Esophagus squamous epithelium (tissue), 4 donors: ENCODE measurements around the gene ADAMTS1.

Experiments used
- POLR2A ChIP-seq, 4 donors: fragments of 450-650 bp; IDR thresholded peaks; one replicate each; pipeline ENCODE4 v1.6.1; 2017; ENCODE audit warnings: antibody characterized with exemption in 4 of 4, mild to moderate bottlenecking in 4 of 4, moderate library complexity in 3 of 4
- TF ChIP-seq, protein P1 (sequence below), 6 experiments: fragments of 450-650 bp in 4 of 6; fragments of 200-600 bp in 2 of 6; sonication (generic) in 2 of 6; IDR thresholded peaks; one replicate each; pipeline ENCODE4 v1.5.1; 2016 to 2019; ENCODE audit warnings: antibody characterized with exemption in 6 of 6, mild to moderate bottlenecking in 4 of 6, moderate library complexity in 4 of 6

DNA sequence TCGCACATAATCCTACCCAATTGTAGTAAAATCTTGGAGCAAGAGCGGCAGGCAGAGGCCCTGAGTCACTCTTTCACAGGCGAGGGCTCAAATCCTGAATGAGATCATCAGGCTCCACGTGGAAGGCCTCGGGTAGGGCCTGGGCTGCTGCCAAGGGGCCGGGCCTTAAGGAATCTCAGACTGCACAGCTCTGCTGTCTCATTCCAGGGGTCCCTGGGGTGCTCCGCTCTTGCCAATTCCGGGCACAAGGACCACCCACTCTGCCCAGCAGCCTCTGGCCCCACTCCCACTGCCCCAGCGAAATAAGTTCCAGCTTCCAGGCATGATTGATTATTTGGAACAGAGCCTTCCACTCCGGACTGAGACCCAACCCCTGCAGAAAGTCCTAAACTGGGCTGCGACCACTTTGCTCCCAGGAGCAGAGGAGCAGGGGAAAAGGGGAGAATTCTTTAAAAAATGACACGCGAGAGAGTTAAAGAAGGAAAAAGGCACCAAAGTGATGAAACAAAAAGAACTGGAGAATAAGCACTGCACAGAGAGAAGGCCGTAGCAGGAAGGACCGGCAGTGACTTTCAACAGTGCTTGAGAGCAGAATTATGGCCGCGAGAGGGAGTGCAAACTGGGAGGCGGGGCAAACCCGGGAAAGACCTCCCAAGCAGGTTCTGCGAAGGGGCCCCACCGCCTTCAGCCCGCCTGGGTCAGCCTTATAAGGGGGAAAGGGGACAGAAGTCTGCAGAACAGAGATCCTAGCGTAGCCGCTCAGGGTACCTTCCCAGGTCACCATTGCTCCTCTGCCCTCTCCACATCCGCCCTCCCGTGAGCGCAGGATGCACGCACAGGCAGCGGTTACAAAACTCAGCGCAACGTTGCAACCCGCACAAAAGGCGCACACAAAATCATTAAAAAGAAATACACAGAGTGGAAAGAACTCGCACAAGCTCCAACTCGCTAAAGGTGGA, 2.0 kb downstream of the ADAMTS1 start:
- TF ChIP-seq POLR2A (IDR thresholded peaks at IDR 0.05), result peak in 3 of 4 donors; percentile 7 to 43 (median 12)
- TF ChIP-seq, protein P1, sequence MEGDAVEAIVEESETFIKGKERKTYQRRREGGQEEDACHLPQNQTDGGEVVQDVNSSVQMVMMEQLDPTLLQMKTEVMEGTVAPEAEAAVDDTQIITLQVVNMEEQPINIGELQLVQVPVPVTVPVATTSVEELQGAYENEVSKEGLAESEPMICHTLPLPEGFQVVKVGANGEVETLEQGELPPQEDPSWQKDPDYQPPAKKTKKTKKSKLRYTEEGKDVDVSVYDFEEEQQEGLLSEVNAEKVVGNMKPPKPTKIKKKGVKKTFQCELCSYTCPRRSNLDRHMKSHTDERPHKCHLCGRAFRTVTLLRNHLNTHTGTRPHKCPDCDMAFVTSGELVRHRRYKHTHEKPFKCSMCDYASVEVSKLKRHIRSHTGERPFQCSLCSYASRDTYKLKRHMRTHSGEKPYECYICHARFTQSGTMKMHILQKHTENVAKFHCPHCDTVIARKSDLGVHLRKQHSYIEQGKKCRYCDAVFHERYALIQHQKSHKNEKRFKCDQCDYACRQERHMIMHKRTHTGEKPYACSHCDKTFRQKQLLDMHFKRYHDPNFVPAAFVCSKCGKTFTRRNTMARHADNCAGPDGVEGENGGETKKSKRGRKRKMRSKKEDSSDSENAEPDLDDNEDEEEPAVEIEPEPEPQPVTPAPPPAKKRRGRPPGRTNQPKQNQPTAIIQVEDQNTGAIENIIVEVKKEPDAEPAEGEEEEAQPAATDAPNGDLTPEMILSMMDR (IDR thresholded peaks at IDR 0.05), result peak in 4 of 6 experiments; percentile 15 to 46 (median 32)
